ENCODE results near the gene NCAM1.
A peak's percentile ranks its signal among the peaks of the same experiment; 100 is the strongest.

NCAM1 gene

DNA sequence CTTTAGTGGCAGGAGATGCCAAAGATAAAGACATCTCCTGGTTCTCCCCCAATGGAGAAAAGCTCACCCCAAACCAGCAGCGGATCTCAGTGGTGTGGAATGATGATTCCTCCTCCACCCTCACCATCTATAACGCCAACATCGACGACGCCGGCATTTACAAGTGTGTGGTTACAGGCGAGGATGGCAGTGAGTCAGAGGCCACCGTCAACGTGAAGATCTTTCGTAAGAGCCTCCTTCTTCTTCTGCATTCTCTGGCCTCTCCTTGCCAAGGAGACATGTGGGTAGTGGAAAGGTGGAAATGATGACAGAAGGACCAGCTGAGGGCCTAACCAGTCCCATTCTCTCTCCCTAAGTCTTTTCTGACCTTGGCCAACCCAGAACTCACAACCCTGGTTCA, 243.1 kb downstream of the NCAM1 start:
- no peak for DNase-seq

DNA sequence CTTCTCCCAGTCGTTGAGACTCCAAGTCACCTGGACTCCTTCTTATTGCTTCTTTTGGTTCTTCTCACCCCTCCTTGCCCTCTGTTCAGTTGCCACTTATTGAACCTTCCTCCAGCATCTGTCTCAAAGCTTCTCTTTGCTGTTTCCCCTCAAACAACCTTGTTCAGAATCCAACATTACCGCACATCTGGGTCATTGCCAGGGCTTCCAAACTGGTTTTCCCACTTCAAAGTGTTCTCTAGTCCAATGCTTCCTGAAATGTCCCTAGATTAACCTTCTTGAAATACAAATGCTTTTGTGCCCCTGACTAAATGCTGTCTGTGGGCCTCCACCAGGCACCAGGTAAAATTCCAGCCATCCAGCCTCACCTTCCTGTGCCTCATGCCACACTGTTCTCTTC, 252.3 kb downstream of the NCAM1 start:
- no peak for DNase-seq

DNA sequence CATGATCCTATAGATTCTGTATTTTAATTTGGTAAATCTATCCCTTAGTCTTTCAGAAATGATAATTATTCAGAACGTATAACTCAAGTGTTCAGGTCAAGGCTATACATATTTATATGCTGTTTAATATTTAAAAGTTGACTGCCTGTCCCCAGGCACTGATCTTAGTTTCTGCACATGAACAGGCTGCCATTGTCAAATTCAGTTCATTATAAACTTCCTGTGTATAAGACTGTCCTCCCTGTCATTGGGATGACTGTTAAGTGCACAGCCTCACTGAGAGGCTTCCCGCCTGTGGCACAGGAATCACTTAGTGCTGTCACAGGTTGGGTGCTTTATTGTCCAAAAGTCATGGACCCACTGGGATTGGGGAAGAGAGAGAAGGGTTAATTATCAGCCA, 261.0 kb downstream of the NCAM1 start:
- DNase-seq = no peak

DNA sequence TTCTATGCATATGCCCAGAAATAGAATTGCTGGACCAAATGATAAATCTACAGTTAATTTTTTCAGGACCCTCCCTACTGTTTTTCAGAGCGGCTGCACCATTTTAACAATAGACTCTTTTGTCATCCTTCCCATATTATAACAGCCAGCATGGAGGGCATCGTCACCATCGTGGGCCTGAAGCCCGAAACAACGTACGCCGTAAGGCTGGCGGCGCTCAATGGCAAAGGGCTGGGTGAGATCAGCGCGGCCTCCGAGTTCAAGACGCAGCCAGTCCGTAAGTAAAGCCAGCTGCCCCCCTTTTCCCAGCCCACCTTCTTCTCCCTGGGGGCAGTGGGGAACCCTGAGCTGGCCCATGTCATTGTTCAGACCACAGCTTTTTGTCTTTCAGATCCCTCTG, 273.7 kb downstream of the NCAM1 start:
- DNase-seq = no peak

DNA sequence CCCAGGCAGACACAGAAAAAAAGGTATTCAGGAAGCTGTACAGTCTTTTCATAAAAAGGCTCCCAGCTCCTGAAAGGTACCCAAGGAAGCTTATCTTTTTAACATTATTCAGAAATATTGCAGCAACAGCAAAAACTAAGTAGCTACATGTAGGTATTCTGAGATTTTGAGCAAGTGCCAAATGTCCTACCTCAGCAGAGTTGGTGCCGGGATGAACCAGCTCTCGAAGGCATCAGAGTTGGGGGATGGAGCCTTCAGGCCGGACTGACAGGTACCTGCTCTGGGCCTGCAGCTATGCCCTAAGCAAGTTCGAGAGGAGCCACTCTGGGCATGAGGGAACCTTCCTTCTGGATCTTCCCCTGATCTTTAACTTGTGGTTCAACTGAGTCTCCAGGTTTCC, 276.0 kb downstream of the NCAM1 start:
- DNase-seq = no peak

DNA sequence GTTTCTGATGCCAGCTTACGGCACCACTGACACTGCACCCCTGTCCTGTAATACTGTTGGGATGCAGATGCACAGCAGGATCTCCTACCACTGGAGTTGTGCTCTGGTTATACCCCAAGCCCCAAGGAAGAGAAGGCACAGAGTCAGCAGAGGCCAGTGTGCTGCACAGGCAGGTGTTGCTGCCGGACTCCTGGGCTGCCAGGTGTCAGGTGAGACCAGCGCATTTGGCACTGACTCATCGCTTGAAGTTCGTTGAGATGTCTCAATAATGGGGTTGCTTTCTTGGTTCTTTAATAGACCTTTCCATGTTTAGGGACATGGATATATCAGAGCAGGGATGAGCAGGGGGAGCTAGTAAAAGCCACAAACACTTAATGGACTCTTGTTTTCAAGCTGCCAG, 277.5 kb downstream of the NCAM1 start:
- no peak for DNase-seq

DNA sequence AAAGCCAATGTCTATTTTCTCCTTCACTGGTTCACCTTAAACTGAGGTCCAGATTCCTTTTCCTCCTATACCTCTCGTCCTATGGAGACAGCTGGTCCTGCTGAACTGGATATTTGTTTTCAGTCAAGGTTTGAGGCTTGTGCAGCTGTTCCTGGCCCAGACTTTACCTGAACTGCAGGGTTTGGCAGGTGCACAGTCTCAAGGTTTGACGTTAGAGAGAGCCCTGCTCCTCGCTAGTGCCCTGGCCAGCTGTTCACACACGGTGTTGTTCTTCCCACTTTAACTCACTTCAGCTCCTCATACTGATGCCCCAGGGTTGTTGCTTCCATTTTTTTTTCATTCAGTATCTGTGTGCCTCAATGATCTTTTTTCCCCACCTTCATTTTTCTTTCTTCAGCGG, 279.2 kb downstream of the NCAM1 start:
- no peak for DNase-seq

DNA sequence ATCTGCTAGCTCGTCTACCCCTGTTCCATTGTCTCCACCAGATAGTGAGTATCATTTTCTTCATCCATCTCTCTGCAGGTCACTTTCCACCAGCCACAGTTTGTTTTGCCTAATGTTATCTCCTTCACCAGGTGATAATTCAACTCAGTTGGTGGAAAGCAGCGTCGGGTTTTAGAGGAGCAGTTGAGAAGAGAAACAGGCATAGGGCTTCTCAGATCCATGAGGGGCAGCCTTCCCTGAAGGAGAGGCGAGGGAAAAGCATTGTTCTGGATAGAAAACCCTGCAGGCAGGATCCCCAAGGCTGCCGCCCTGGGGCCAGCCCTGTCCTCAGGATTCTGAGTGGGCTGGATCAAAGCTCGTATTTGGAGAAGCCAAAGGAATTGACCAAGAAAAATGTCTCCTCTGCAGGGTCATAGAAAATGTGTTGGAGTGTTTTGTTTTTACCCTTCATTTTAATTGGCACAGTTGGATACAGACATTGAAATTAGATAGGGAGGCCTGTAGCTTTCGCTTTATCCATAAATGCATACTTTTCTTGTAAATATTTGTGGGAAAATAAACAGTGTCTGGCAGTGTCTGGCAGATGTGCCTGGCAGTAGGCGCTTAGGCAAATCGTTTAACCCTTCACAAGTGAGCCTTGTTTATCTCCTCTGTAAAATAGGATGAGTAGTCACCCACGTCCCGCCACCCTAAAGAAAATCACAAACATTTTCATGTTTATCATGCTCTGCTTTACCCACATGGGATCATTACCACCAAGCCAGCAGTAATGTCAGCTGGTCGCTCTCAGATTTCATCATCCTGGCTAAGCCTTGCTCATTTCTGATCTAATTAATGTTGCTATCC, 279.8 kb downstream of the NCAM1 start:
- peak; percentile 48 for DNase-seq

DNA sequence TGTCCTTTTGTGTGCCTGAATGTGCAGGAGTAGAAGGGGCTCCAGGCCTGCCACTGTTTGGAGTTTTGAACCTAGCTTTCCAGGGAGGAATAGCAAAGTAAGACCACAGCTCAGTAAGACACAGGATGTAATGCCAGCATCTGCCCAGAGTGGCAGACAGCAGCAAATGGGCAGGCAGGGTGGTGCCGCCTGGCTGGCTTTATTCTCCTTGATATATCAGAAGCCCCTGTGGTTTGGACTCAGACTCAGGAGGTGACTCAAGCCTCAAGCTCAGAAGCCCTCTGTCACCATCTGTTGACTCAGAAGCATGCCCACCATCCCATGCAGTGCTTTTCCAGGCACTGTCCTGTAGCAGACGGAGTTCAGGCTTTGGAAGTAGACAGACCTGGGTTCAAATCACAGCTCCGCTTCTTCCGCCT, 280.4 kb downstream of the NCAM1 start:
- peak; percentile 58 for DNase-seq

DNA sequence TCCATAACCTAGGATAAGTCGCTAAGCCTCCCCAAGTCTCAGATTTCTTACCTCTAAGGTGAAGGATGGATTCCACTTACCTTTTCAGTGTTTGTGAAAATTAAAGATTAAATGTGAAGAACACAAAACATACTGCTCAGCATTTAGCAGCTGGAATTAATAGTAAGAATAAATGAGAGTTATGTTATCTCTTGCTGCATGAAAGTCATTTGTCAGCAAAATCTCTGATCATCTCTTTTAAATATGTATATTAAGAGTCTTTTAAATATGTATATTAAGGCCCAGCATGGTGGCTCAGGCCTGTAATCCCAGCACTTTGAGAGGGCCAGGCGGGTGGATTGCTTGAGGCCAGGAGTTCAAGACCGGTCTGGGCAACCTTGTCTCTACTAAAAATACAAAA, 280.8 kb downstream of the NCAM1 start:
- no peak for DNase-seq

DNA sequence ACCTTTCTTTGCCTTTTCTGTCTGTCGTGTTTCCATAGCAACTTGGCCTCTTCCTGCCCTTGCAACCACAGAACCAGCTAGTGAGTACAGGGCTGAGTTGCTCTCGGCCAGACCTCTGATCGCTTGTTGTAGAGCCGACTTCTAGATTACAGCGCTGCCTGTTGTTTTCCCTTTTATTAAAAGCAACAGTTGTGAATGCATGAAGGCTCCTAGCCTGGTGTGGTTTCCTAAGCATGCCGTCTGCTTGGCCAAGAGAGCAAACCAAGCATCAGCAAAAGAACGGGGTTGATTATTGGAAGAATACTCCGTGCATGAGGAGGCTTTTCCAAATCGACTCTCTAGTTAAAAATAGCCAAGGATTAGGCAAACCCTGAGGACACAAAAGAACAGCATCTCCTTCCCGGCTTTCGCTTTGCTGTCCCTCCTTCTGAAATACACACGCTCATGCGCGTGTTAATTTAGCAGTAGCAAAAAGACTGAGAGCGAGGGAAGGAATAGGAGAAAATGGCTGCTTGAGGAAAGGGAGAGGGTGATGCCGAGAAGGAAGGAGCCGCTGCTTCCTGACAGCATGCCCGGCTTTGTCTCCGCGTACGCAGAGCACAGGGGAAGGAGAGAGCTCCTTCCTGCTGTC, 281.7 kb downstream of the NCAM1 start:
- DNase-seq = peak; percentile 74

DNA sequence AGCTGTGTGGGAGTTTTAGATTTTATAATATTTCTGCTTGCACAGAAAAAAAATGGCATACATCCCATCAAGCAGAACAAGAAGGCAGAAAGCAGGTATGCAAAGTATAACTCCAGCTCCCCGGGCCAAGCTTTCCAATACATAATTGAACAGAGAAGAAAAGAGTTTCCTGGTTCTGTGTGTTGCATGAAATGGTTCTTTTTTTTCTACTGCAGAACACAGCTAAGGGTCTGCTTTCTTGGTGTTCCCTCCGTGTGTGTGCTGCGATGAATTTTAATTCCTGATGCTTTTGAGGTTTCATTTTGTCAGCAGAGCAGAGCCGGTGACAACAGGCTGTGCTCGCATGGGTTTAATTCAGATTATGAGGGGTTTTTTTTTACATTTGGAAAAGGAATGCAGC, 282.5 kb downstream of the NCAM1 start:
- DNase-seq = no peak

DNA sequence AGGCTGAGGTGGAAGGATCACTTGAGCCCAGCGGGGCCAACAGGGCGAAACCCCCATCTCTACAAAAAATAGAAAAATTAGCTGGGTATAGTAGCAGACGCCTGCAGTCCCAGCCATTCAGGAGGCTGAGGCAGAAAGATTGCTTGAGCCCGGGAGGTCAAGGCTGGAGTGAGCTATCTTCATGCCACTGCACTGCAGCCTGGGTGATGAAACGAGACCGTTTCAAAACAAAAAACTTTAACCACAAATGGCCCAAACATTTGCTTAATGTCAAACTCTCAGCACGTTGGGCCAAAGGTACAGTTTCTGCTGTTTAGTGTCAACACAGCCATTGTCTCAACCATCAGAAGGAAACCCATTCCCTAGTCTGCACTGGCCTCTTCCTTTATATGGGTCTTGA, 284.0 kb downstream of the NCAM1 start:
- no peak for DNase-seq

DNA sequence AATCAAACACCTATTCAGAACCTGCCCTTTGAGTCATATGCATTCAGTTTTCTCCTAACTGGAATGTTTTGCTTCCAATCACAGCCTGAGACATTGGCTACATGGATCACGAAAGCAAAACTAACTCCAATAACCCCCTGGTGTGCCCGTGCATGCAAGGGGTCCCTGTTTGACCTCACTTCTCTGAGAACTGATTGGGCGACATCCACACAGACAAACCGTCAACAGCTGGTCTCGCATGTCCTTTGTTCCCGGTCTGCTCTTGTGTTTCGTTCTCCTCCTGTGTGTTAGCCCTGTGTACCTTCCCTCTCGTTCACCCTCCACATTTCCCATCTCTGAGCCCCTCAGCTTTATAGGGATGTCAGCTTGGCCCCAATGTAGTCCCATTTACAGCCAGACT, 286.0 kb downstream of the NCAM1 start:
- no peak for DNase-seq

DNA sequence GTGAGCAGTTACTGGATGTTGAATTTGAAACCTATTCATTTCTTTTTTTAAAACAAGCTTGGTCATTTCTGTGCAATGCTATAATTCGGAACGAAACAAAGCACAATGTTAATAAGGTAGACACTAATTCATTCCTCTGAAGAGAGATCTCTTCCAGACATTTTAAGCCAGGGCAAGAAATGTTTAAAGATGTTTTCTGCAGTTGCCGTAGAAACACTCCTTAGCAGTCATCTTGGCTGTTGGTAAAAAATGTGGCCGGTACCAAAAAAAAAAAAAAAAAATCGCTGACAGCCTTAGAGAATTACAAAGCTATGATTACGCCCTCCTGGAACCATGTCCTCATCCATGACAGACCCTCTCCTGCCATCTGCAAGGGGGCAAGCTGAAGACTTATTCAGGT, 286.7 kb downstream of the NCAM1 start:
- no peak for DNase-seq

DNA sequence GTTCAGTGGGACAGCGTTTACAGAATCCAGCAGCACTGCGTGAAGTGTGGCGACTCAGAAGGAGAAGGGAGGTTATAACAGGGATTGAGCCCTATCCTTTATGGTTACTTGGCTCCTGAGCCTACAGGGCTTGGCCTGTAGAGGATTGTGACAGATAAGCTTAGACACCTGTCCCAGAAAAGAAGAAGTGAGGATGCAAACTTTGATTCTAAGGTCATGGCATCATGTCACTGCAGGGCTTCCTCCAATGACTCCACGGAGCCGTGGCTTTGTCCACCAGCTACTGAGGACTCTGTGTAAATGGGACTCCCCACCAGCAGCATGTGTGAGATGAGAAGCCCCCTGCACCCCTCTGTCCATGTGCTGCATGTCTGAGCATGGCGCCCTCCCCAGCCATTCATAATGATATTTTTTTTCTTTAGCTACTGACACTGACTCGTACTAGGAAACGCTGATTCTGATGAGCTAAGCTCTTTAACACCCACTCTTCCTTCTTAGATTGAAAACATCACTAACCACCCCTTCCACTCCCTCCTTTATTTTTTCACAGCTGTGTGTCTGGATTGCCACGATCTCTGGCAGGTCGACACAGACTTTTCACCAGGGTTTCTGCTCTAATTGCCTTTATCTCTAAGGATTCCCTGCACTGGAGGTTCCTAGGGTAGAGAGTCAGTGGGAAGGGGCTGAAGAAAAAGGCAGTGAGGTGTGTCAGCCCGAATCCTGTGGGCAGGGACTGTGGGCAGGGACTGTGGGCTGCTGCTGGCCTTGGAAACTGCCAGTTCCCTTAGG, 287.7 kb downstream of the NCAM1 start:
- no peak for DNase-seq

DNA sequence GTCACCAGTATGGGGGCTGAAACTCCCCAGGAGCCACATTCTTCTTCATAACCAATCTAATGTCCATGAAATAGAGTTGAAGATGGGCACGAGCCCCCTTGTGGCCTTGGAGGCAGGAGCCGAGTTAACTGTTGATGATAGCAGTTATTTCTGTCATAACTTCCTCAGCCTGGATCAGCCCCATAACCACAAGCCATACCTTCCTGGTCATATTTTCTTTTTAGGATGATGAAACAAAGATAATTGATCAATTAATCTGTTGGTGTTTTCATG, 288.2 kb downstream of the NCAM1 start:
- peak; percentile 20 for DNase-seq

DNA sequence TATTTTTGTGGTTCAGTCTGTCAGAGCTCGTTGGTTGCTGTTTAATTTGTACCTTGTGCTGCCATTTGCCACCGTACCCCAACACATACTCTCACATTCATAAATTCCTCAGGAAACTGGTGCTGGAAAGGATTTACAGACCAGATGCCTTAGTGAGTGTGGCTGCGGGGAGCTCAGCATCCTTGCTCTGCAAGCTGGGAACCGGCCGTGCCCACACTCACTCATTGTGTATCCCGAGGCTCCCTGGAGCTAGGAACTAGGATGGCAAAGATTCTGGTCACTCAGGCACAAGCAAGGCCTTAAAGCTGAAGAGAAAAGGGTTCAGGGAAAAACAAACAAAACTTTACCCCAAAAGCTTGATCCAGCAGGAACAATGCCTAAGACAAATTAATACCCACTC, 288.6 kb downstream of the NCAM1 start:
- DNase-seq = no peak

DNA sequence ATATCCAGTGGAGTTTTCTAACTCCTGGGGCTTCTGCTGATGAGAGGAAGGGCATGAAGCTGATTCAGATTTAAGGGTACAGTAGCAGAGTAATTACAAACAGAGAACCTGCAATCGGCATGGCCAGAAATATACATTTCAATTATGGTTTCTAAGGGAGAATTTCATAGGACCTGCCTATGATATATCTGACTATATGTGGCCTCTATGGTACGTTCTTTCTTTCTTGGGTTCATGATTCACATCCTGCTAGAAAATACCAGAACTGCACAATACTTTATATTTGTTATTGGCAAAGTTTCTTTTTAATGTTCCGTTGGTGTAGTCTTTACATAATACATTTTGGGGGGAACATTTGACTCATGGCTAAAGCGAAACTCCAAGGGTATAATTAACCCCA, 290.1 kb downstream of the NCAM1 start:
- no peak for DNase-seq

DNA sequence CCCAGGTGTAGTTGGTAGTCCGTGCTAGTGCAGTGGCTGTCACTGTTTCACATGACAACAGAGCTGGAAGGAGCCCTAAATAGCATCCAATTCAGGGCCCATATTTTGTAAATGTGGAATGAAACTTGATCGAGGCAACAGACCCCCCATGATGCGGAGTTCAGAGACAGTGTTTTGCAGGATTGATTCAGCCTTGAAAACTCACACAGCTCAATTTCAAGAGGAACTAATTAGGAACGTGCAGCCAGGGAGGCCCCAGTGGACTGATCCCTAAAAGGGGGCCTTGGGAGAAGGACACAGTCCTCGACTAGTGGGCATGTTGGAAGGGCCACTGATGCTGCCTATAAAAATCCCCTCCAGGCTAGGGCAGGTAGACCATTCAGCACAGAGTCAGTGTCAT, 292.2 kb downstream of the NCAM1 start:
- no peak for DNase-seq

DNA sequence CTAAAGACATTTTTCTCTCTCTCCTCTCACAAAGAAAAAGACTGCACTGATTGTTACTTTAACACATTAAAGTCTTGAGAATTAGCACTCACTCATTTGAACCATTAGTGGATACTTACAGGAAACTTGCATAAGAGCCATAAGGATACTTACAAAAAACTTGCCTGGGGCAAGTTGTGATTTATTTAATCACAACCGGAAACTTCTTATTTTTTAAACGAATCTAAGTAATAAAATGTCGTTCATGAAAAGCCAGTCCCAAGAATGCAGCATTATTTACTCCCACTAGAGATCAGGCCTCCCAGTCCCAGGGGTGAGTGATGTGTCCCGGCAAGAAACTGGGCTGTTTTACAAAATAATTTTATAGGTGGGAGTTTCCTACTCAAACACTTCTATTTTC, 293.9 kb downstream of the NCAM1 start:
- DNase-seq = no peak

DNA sequence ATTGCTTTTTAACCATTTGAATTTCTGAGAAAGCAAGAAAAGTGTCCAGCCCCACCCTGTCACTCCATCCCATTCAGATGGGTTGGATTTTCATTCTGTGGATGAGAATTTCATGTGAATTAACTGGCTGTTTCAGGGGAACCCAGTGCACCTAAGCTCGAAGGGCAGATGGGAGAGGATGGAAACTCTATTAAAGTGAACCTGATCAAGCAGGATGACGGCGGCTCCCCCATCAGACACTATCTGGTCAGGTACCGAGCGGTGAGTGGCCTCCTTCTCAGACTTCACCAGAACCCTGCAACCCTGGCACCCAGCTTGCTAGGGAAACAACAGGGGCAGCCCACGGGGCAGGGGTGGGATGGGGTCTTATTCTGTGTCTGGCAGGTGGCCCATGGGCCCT, 294.5 kb downstream of the NCAM1 start:
- DNase-seq = no peak

DNA sequence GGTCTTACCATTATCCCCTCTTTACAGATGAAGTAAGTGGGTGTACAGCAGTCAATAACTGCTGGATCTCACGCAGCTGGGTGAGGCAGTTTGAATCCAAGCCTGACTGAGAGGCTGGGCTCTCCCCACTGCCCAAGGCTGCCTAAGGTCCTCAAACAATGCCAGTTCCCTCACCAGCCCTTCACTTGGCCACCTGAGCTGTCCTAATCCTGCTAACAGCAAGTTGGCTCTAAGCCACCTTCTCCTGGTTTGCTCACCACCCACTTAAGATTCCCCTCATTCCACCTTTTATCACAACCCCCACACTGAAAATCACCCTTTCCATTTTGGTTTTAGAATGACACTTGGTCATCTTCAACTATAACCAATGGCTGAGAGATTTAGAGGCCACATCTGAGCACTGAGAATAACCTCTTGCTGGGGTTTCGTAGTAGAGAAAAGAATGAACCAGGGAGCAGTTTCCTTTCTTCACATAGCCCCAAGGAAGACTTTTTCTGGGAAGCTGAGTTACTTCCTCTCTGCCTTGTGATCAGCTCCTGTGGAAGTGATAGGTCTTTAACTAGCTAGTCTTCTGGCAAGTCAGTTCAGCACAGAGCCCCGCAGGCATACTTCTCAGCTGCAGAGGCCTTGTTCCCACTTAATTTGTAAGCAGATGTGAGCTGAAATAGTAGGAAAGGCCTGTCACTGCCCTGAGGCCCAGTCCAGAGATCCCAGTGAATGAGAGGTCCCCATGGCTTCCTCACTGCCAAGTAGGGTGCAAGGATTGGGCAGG, 295.4 kb downstream of the NCAM1 start:
- DNase-seq = no peak
